ENCODE measurements around the gene SCAMP4. TPM values are rescaled to one million over a fixed set of nuclear protein-coding genes. Genes with fewer than 3 reads are reported as not detected.
A peak's percentile ranks its signal among the peaks of the same experiment; 100 is the strongest.
"Not testable (repeated sequence)": the region's sequence is repeated elsewhere in the genome, so short reads cannot be mapped to it uniquely, and the experiment has no call there.

The SCAMP4 gene
- total and polyA plus RNA-seq, 5 experiments from 2014 or later = 12.1 to 23.4 (median 15.5) TPM

DNA sequence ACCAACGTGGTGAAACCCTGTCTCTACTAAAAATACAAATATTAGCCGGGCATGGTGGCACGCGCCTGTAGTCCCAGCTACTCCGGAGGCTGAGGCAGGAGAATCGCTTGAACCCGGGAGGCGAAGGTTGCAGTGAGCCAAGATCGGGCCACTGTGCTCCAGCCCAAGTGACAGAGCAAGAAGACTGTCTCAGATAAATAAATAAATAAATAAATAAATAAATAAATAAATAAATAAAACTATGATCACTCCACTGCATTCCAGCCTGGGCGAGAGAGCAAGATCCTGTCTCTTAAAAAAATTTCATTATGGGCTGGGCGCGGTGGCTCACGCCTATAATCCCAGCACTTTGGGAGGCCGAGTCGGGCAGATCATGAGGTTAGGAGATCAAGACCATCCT is 18.8 kb upstream of the SCAMP4 start:
- H3K4me1 Mint-ChIP-seq = peaks cover 22 to 40% (median 35%) of the 10 kb centered on the region in 4 donors
- POLR2A ChIA-PET = interaction anchor here (0.7 to 8.7 kb wide), 4 partner anchors 9 to 52 kb away, joined by 4 to 113 read pairs (median 8); no protein-coding TSS in a partner anchor
- not testable (repeated sequence) for ATAC-seq, H3K4me3 Mint-ChIP-seq, H3K27ac Mint-ChIP-seq, H3K9me3 Mint-ChIP-seq, H3K27me3 Mint-ChIP-seq, H3K36me3 Mint-ChIP-seq, DNase-seq

DNA sequence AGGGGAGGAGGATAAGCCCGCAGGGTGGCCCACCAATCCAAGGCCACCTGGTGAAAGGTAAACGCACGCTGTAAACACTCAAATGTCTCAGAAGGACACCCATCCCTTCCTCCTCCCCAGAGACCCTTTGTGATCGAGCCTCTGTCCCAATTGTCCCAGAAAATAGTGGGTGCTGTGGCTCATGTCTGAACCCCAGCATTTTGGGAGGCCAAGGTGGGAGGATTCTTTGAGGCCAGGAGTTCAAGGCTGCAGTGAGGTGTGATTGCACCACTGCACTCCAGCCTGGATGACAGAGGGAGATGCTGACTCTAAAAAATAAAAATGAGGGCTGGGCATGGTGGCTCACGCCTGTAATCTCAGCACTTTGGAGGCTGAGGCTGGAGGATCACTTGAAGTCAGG is 16.8 kb upstream of the SCAMP4 start:
- Mint-ChIP-seq H3K27me3 (no peaks in the 10 kb centered on the region), H3K4me1 (peaks cover 12 to 27% (median 21%) of the 10 kb centered on the region in 4 donors), H3K9me3 (peaks cover 0 to 2% (median 0%) of the 10 kb centered on the region in 9 donors), H3K27ac (no peak overlapping the region), H3K4me3 (no peak overlapping the region), H3K36me3 (peaks cover 0 to 6% (median 3%) of the 10 kb centered on the region in 3 donors)
- POLR2A ChIA-PET = interaction anchor here (1.2 kb wide), 1 partner anchor 19 kb away, joined by 3 read pairs; no protein-coding TSS in a partner anchor
- no peak for DNase-seq
- no peak for ATAC-seq

DNA sequence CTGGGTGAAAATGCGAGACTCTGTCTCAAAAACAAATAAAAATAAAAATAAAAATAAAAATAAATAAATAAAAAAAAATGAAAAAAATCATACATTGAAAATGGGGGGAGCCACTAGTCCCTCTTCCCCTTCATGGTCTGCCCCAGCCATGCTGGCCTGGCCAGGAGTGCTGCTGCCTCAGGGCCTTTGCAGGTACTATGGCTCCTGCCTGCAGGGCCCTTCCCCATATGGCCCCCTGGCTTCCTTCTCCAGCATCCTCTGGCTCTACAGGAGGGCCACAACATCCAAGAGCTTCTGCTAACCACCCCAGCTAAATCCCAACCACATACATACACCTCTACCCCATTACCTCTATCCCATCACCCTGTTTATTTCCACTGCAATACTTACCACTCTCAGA is 15.3 kb upstream of the SCAMP4 start:
- Mint-ChIP-seq H3K4me3 (no peak overlapping the region), H3K36me3 (no peaks in the 10 kb centered on the region), H3K27me3 (no peaks in the 10 kb centered on the region), H3K27ac (peak overlapping the region in 4 of 10 donors; percentile 5 to 57 (median 20)), H3K9me3 (no peaks in the 10 kb centered on the region), H3K4me1 (peaks cover 2 to 30% (median 15%) of the 10 kb centered on the region in 4 donors)
- DNase-seq (no peak), ATAC-seq (no peak)
- POLR2A ChIA-PET = interaction anchor here (0.6 kb wide), 2 partner anchors 10 to 13 kb away, joined by 3 read pairs; no protein-coding TSS in a partner anchor

DNA sequence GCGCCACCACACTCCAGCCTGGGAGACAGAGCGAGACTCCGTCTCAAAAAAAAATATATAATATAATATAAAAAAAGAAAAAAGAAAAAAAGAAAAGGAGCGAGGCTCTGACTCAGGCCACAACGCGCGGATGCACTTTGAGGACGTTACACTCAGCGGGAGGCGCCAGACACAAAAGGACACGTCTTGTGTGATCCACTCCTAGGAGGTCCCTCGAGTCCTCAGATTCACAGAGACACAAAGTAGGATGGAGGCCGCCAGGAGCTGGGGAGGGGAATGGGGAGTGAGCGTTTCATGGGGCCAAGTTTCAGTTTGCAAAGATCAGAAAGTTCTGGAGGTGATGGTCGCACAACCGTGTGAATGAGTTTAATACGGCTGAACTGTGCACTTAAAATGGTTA is 11.4 kb upstream of the SCAMP4 start:
- ATAC-seq (no peak), DNase-seq (no peak)
- H3K36me3 Mint-ChIP-seq = no peaks in the 10 kb centered on the region
- POLR2A ChIA-PET = interaction anchor here (0.5 to 8.1 kb wide), 3 partner anchors 10 to 183 kb away, joined by 4 to 113 read pairs (median 12); partner anchors contain the start of gene ABHD17A
- peak overlapping the region in 4 of 10 donors; percentile 19 to 60 (median 45) for H3K27ac Mint-ChIP-seq
- no peaks in the 10 kb centered on the region for H3K9me3 Mint-ChIP-seq
- peak overlapping the region in 7 of 10 donors; percentile 29 to 69 (median 59) for H3K4me3 Mint-ChIP-seq
- H3K27me3 Mint-ChIP-seq = no peaks in the 10 kb centered on the region
- H3K4me1 Mint-ChIP-seq = peaks cover 8 to 50% (median 35%) of the 10 kb centered on the region in 4 donors

DNA sequence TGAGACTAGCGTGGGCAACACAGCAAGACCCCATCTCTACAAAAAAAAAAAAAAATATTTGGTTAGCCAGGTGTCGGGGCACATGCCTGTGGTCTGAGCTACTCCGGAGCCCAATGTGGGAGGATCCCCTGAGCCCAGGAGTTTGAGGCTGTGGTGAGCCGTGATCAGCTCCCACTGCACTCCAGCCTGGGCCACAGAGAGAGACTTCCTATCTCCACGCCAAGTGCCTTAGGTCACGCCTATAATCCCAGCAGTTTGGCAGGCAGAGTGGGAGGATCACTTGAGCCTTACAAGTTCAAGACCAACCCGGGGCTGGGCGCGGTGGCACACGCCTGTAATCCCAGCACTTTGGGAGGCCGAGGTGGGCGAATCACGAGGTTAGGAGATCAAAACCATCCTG is 8.7 kb upstream of the SCAMP4 start:
- H3K27me3 Mint-ChIP-seq = no peaks in the 10 kb centered on the region
- no peaks in the 10 kb centered on the region for H3K36me3 Mint-ChIP-seq
- H3K4me1 Mint-ChIP-seq = peaks cover 8 to 53% (median 35%) of the 10 kb centered on the region in 4 donors
- H3K27ac Mint-ChIP-seq = peak overlapping the region in 9 of 10 donors; percentile 53 to 98 (median 96)
- DNase-seq (no peak), ATAC-seq (no peak)
- peak overlapping the region; percentile 61 to 93 (median 90) for H3K4me3 Mint-ChIP-seq
- no peaks in the 10 kb centered on the region for H3K9me3 Mint-ChIP-seq
- POLR2A ChIA-PET = interaction anchor here (0.7 to 8.1 kb wide), 13 partner anchors 9 to 1299 kb away, joined by 3 to 113 read pairs (median 9); partner anchors contain the start of genes ABHD17A, ADAT3, KLF16 and SCAMP4

DNA sequence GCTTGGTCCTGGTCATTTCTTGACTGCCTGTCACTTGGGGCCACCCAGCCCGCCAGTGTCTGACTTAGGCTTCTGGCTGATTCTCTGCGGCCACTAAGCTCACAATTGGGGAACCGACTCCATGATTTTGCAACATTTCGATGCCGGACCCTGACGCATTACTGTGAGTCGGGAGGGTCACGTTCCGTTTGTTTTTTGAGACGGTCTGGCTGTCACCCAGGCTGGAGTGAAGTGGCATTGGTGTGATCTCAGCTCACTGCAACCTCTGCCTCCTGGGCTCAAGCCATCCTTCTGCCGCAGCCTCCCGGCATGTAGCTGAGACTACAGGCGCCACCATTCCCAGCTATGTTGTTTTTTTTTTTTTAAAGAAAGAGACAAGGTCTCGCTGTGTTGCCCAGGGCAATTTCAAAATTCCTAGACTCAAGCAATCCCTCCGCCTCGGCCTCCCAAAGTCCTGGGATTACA is 3.2 kb upstream of the SCAMP4 start:
- Mint-ChIP-seq H3K4me3 (peak overlapping the region in 1 of 10 donors; percentile 7), H3K9me3 (no peaks in the 10 kb centered on the region), H3K27me3 (no peaks in the 10 kb centered on the region), H3K36me3 (no peaks in the 10 kb centered on the region), H3K4me1 (peaks cover 7 to 52% (median 33%) of the 10 kb centered on the region in 4 donors), H3K27ac (peak overlapping the region in 1 of 10 donors; percentile 74)
- POLR2A ChIA-PET = interaction anchor here (0.8 to 2.5 kb wide), 3 partner anchors 17 to 27 kb away, joined by 4 to 12 read pairs (median 6); partner anchors contain the start of gene ABHD17A
- no peak for ATAC-seq
- no peak for DNase-seq

DNA sequence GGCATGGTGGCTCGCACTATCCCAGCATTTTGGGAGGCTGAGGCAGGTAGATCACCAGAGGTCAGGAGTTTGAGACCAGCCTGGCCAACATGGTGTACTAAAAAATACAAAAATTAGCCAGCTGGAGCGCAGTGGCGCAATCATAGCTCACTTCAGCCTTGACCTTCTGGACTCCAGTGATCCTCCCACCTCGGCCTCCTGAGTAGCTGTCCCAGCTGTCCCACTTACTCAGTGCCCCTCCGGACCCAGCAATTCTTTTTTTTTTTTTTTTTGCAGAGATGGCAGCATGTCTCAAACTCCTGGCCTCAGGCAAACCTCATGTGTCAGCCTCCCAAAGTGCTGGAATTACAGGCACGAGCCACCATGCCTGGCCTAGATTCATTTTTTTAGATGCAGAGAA is 2.3 kb upstream of the SCAMP4 start:
- POLR2A ChIA-PET = interaction anchor here (0.6 to 2.5 kb wide), 8 partner anchors 13 to 1009 kb away, joined by 3 to 9 read pairs (median 6); no protein-coding TSS in a partner anchor
- DNase-seq = no peak
- no peaks in the 10 kb centered on the region for H3K9me3 Mint-ChIP-seq

DNA sequence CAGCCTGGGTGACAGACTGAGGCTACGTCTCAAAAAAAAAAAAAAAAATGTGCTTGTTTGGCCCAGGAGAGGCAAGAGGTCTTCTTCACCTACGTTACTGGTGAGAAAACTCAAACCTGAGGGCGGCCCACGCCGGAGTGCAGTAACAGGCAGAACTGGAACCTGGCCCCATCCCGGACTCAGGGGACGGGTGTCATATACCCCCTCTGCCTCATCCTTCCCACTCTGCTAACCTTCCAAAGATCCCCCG is 414 bp upstream of the SCAMP4 start:
- ATAC-seq (peak in 1 of 2 donors; percentile 1), DNase-seq (no peak)
- POLR2A ChIA-PET = interaction anchor here (0.7 to 2.2 kb wide), 6 partner anchors 8 to 630 kb away, joined by 3 to 9 read pairs (median 7); partner anchors contain the start of gene ABHD17A
- no peaks in the 10 kb centered on the region for H3K9me3 Mint-ChIP-seq
- peak overlapping the region in 8 of 10 donors; percentile 84 to 94 (median 88) for H3K27ac Mint-ChIP-seq
- no peaks in the 10 kb centered on the region for H3K27me3 Mint-ChIP-seq
- H3K4me3 Mint-ChIP-seq = peak overlapping the region in 8 of 10 donors; percentile 65 to 85 (median 81)
- H3K36me3 Mint-ChIP-seq = no peaks in the 10 kb centered on the region
- peaks cover 15 to 53% (median 35%) of the 10 kb centered on the region in 4 donors for H3K4me1 Mint-ChIP-seq

More for the DNA sequence above, 2.3 kb upstream of the SCAMP4 start:
- H3K4me3 Mint-ChIP-seq = peak overlapping the region in 1 of 10 donors; percentile 54
- H3K4me1 Mint-ChIP-seq = peaks cover 4 to 48% (median 26%) of the 10 kb centered on the region in 4 donors
- H3K27ac Mint-ChIP-seq = peak overlapping the region in 4 of 10 donors; percentile 10 to 84 (median 66)
- no peak for ATAC-seq
- H3K36me3 Mint-ChIP-seq = no peaks in the 10 kb centered on the region
- H3K27me3 Mint-ChIP-seq = no peaks in the 10 kb centered on the region

DNA sequence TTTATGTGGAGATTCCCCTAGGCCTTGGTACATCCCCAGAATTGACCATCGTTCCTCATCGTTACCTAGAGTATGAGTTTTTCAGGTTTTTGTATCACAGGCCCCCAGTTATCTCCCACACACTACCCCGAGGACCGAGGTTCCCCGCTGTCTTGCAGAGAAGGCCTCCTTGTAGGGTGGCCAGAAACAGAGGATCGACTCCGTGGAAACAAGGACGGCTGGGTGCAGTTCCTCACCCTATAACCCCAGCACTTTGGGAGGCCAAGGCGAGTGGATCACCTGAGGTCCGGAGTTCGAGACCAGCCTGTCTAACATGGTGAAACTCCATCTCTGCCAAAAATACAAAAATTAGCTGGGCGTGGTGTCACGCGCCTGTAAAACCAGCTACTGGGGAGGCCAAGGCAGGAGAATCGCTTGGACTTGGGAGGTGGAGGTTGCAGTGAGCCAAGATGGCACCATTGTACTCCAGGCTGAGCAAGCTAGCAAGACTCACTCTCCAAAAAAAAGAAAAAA is 720 bp downstream of the SCAMP4 start:
- DNase-seq (no peak), ATAC-seq (no peak)
- Mint-ChIP-seq H3K27ac (peak overlapping the region; percentile 72 to 97 (median 92)), H3K9me3 (no peaks in the 10 kb centered on the region), H3K36me3 (no peaks in the 10 kb centered on the region), H3K4me3 (peak overlapping the region; percentile 84 to 94 (median 90)), H3K4me1 (peaks cover 17 to 56% (median 42%) of the 10 kb centered on the region in 4 donors), H3K27me3 (no peaks in the 10 kb centered on the region)
- POLR2A ChIA-PET = interaction anchor here (0.6 to 1.7 kb wide), 7 partner anchors 9 to 57 kb away, joined by 3 to 9 read pairs (median 6); no protein-coding TSS in a partner anchor

DNA sequence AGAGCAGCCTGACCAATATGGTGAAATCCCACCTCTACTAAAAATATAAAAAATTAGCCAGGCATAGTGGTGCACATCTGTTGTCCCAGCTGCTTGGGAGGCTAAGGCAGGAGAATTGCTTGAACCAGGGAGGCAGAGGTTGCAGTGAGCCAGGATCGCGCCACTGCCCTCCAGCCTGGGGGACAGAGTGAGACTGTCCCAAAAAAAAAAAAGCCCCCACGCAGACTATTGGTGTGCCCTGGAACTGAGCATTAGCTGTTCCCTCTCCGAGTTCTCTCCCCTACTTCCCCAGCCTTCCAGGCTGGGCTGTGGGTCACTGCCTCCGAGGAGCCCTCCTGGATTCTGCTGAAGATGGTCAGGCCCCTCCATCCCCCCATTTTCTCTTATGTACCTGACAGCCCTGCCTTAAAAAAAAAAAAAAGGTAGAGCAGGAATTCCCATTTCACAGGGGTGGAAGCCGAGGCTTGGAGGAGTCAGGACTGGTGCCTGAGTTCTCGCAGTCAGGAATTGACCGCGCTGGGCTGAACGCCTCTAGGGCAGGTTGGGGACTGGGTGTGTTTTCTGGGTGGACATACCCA is 1.9 kb downstream of the SCAMP4 start:
- no peaks in the 10 kb centered on the region for H3K9me3 Mint-ChIP-seq
- peaks cover 17 to 56% (median 43%) of the 10 kb centered on the region in 4 donors for H3K4me1 Mint-ChIP-seq
- peak overlapping the region in 1 of 10 donors; percentile 43 for H3K27ac Mint-ChIP-seq
- DNase-seq = no peak
- no peak for ATAC-seq
- H3K27me3 Mint-ChIP-seq = no peaks in the 10 kb centered on the region
- H3K4me3 Mint-ChIP-seq = peak overlapping the region in 3 of 10 donors; percentile 53 to 82 (median 64)
- POLR2A ChIA-PET = interaction anchor here (0.6 to 1.7 kb wide), 4 partner anchors 10 to 43 kb away, joined by 3 to 9 read pairs (median 6); no protein-coding TSS in a partner anchor
- H3K36me3 Mint-ChIP-seq = no peaks in the 10 kb centered on the region

DNA sequence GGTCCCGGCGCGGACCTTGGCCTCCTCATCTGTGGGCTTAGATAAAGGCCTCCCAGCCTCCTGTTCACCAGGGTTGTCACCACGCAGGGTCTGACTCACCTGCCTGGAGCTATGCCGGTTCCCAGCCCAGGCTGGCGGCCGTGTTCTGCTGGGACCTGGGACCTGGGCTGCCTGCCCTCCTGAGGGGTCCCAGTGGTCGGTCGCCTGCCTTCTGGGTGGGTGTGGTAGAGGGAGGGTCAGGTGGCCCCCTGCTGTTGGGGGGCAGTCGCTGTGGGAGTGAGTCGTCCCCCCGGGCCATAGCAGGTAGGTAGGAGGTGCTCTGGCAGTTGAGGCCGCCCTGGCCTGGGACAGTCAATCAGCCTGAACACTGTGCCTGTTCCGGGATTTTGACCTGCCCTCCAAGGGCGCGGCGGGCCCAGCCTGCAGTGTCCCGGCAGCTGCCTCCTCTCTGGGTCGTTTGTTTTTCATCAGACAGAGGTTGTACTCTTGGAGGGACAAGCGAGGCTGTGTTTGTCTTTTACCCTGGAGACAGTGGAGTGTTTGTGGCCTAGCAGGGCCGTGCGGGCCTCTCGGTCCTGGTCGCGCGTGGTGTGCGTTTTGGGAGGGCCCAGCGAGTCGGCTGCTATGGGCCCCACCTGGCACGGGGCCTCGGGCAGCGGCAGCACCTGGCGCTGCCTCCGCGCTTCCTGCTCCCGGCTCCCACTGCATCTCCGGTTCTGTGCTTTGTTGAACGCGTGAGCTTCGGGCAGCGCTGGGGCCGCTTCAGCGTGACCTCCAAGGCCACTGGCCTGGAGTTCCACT is 2.6 kb downstream of the SCAMP4 start:
- Mint-ChIP-seq H3K4me1 (peaks cover 17 to 55% (median 43%) of the 10 kb centered on the region in 4 donors), H3K27ac (no peak overlapping the region), H3K36me3 (peaks cover 0 to 1% (median 0%) of the 10 kb centered on the region in 3 donors), H3K4me3 (no peak overlapping the region), H3K9me3 (no peaks in the 10 kb centered on the region), H3K27me3 (no peaks in the 10 kb centered on the region)
- DNase-seq = no peak
- ATAC-seq = no peak
- POLR2A ChIA-PET = interaction anchor here (0.6 to 1.4 kb wide), 3 partner anchors 10 to 31 kb away, joined by 3 to 5 read pairs (median 5); no protein-coding TSS in a partner anchor

DNA sequence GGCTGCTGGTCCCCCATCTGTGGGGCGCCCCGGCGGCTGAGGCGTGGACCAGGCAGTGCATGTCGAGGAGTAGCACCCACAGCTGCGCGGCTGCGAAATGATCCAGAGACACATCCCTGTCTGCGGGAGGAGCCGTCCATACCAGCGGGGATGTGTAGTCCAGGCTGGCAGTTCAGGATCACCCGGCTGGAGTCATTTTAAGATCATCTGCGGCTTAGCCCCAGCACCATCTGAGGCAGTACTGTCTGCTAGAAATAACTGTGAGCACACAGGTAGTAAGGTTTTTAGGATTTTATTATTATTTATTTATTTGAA is 3.1 kb downstream of the SCAMP4 start:
- peaks cover 0 to 2% (median 0%) of the 10 kb centered on the region in 3 donors for H3K36me3 Mint-ChIP-seq
- H3K27ac Mint-ChIP-seq = no peak overlapping the region
- no peak overlapping the region for H3K4me3 Mint-ChIP-seq
- H3K27me3 Mint-ChIP-seq = no peaks in the 10 kb centered on the region
- DNase-seq (no peak), ATAC-seq (no peak)
- POLR2A ChIA-PET = interaction anchor here (1.4 kb wide), 1 partner anchor 32 kb away, joined by 5 read pairs; no protein-coding TSS in a partner anchor
- peaks cover 17 to 50% (median 41%) of the 10 kb centered on the region in 4 donors for H3K4me1 Mint-ChIP-seq
- H3K9me3 Mint-ChIP-seq = no peaks in the 10 kb centered on the region

Data from naive thymus-derived CD8-positive, alpha-beta T cell (primary cell).